GM19193 (cell line): ENCODE data around the gene NEO1.

ENCODE experiments used
- POLR2A ChIP-seq: IDR thresholded peaks from 4 replicates; pipeline ENCODE4 v1.6.1; 2011; ENCODE audit not compliant: insufficient read depth, insufficient read length; ENCODE audit errors: extremely low read depth

NEO1 gene

GRCh38 chr15:73021139-73021621 is 31.1 kb upstream of the NEO1 start:
- no peak for TF ChIP-seq POLR2A

GRCh38 chr15:73022161-73022560 is 30.1 kb upstream of the NEO1 start:
- no peak for TF ChIP-seq POLR2A

- TF ChIP-seq POLR2A = no peak
These were observed 29.2 kb upstream of the NEO1 start for GRCh38 chr15:73023071-73023470.

- no peak for TF ChIP-seq POLR2A
These were observed 28.1 kb upstream of the NEO1 start for GRCh38 chr15:73024168-73024567.

GRCh38 chr15:73026511-73027054 is 25.7 kb upstream of the NEO1 start:
- no peak for TF ChIP-seq POLR2A

- TF ChIP-seq POLR2A = no peak
These were observed 24.2 kb upstream of the NEO1 start for GRCh38 chr15:73028031-73028430.

GRCh38 chr15:73028831-73029451 is 23.3 kb upstream of the NEO1 start:
- TF ChIP-seq POLR2A = no peak

GRCh38 chr15:73030122-73030679 is 22.1 kb upstream of the NEO1 start:
- no peak for TF ChIP-seq POLR2A

- TF ChIP-seq POLR2A = no peak
These were observed 20.6 kb upstream of the NEO1 start for GRCh38 chr15:73031648-73032047.

GRCh38 chr15:73033611-73034010 is 18.7 kb upstream of the NEO1 start:
- no peak for TF ChIP-seq POLR2A

GRCh38 chr15:73034221-73034620 is 18.0 kb upstream of the NEO1 start:
- TF ChIP-seq POLR2A = no peak

GRCh38 chr15:73035221-73035620 is 17.0 kb upstream of the NEO1 start:
- TF ChIP-seq POLR2A = no peak

- TF ChIP-seq POLR2A = no peak
These were observed 14.0 kb upstream of the NEO1 start for GRCh38 chr15:73038220-73038619.

GRCh38 chr15:73046073-73046472 is 6.2 kb upstream of the NEO1 start:
- no peak for TF ChIP-seq POLR2A

- no peak for TF ChIP-seq POLR2A
These were observed 4.4 kb upstream of the NEO1 start for GRCh38 chr15:73047882-73048281.

GRCh38 chr15:73048624-73049295 is 3.5 kb upstream of the NEO1 start:
- TF ChIP-seq POLR2A = no peak
